ENCODE data around the gene SLC4A7. TPM values are rescaled to one million over a fixed set of nuclear protein-coding genes. Genes with fewer than 3 reads are reported as not detected.

The SLC4A7 gene
- total and polyA plus RNA-seq, 2 donors (not counting 1 experiment from before 2014, with no cell fraction given): 23.8 to 214 TPM

DNA sequence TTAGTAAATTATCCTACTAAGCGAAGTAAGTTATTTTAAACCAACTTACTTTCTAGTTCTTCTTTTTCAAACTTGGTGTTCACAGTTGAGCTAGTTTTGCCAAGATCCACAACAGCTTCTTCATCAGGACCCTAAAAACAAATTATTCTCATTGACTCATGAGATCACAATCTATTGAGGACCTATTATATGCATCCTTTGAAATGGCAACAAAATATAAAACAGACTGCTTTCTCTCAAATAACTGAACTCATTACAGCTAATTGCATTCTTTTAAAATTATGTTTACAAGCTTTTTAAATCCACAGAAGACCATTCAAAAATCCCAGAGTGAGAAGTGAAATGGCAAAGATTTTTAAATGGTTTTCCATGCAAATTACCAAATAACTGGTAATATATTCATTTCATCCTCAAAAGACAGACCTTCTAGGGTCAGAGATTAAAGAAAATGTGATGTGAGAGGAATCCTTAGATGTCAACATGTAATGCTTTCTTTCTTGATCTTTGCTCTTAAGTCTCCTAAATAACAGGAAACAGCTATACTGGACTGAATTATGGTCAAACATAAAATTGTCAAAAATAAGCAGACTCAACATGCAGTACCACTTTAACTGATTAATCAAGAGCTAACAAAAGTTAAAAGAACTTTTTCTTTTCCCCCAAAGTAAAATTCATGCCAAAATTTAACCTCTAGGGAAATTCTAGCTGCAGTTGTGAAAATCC lies 31.7 kb downstream of the SLC4A7 start:
- DNase-seq (ENCODE audit: low read depth in 2 of 2): no peak
- no peaks in the 10 kb centered on the region for H3K9me3 ChIP-seq (ENCODE audit: control insufficient read depth, insufficient read depth, low read depth, low read length)

GRCh38 chr3:27451842-27452241 lies 32.3 kb downstream of the SLC4A7 start:
- Histone ChIP-seq H4K20me1 (ENCODE audit: control insufficient read depth, extremely low read depth, insufficient read depth, low read length) (no peaks in the 10 kb centered on the region), H3K36me3 (ENCODE audit: control insufficient read depth, insufficient read depth, low read length) (no peaks in the 10 kb centered on the region), H3K9ac (ENCODE audit: insufficient read depth, low read length) (no peak overlapping the region), H3K4me3 (replicated peaks in 1 of 4; ENCODE audit: control extremely low read depth in 1 of 4, insufficient read depth in 1 of 4, low read depth in 3 of 4, low read length in 4 of 4) (no peak overlapping the region), H3K27me3 (ENCODE audit: control insufficient read depth, insufficient read depth, low read length) (no peaks in the 10 kb centered on the region), H3K27ac (ENCODE audit: insufficient read depth, low read length) (no peak overlapping the region), H3K79me2 (ENCODE audit: control insufficient read depth, insufficient read depth, low read length) (peaks cover 59% of the 10 kb centered on the region), H3K4me1 (ENCODE audit: control insufficient read depth, extremely low read depth, insufficient read depth, low read length) (peaks cover 3% of the 10 kb centered on the region), H3K4me2 (ENCODE audit: extremely low read depth, insufficient read depth, low read length) (no peak overlapping the region), H2AFZ (ENCODE audit: low read length) (no peak overlapping the region), H3K9me3 (ENCODE audit: control insufficient read depth, insufficient read depth, low read depth, low read length) (no peaks in the 10 kb centered on the region)
- no peak for DNase-seq (ENCODE audit: low read depth in 2 of 2)
- TF ChIP-seq, protein P1, sequence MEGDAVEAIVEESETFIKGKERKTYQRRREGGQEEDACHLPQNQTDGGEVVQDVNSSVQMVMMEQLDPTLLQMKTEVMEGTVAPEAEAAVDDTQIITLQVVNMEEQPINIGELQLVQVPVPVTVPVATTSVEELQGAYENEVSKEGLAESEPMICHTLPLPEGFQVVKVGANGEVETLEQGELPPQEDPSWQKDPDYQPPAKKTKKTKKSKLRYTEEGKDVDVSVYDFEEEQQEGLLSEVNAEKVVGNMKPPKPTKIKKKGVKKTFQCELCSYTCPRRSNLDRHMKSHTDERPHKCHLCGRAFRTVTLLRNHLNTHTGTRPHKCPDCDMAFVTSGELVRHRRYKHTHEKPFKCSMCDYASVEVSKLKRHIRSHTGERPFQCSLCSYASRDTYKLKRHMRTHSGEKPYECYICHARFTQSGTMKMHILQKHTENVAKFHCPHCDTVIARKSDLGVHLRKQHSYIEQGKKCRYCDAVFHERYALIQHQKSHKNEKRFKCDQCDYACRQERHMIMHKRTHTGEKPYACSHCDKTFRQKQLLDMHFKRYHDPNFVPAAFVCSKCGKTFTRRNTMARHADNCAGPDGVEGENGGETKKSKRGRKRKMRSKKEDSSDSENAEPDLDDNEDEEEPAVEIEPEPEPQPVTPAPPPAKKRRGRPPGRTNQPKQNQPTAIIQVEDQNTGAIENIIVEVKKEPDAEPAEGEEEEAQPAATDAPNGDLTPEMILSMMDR (conservative IDR thresholded peaks at IDR 0.05 in 1 of 2, IDR thresholded peaks at IDR 0.05 in 1 of 2; ENCODE audit: low read depth in 1 of 2, low read length in 2 of 2): no peak
- TF ChIP-seq EZH2 (IDR thresholded peaks at IDR 0.05; ENCODE audit: low read length, missing control alignments): no peak

More for the DNA sequence above, 31.7 kb downstream of the SLC4A7 start:
- no peak overlapping the region for H3K27ac ChIP-seq (ENCODE audit: insufficient read depth, low read length)
- no peaks in the 10 kb centered on the region for H3K36me3 ChIP-seq (ENCODE audit: control insufficient read depth, insufficient read depth, low read length)
- H3K4me3 ChIP-seq (replicated peaks in 1 of 4; ENCODE audit: control extremely low read depth in 1 of 4, insufficient read depth in 1 of 4, low read depth in 3 of 4, low read length in 4 of 4): no peak overlapping the region
- no peaks in the 10 kb centered on the region for H3K27me3 ChIP-seq (ENCODE audit: control insufficient read depth, insufficient read depth, low read length)
- TF ChIP-seq, protein P1 (conservative IDR thresholded peaks at IDR 0.05 in 1 of 2, IDR thresholded peaks at IDR 0.05 in 1 of 2; ENCODE audit: low read depth in 1 of 2, low read length in 2 of 2): no peak
- TF ChIP-seq EZH2 (IDR thresholded peaks at IDR 0.05; ENCODE audit: low read length, missing control alignments): no peak
- H3K4me1 ChIP-seq (ENCODE audit: control insufficient read depth, extremely low read depth, insufficient read depth, low read length): peaks cover 3% of the 10 kb centered on the region
- H3K9ac ChIP-seq (ENCODE audit: insufficient read depth, low read length): no peak overlapping the region
- H4K20me1 ChIP-seq (ENCODE audit: control insufficient read depth, extremely low read depth, insufficient read depth, low read length): no peaks in the 10 kb centered on the region
- no peak overlapping the region for H3K4me2 ChIP-seq (ENCODE audit: extremely low read depth, insufficient read depth, low read length)
- H2AFZ ChIP-seq (ENCODE audit: low read length): no peak overlapping the region
- peaks cover 66% of the 10 kb centered on the region for H3K79me2 ChIP-seq (ENCODE audit: control insufficient read depth, insufficient read depth, low read length)

DNA sequence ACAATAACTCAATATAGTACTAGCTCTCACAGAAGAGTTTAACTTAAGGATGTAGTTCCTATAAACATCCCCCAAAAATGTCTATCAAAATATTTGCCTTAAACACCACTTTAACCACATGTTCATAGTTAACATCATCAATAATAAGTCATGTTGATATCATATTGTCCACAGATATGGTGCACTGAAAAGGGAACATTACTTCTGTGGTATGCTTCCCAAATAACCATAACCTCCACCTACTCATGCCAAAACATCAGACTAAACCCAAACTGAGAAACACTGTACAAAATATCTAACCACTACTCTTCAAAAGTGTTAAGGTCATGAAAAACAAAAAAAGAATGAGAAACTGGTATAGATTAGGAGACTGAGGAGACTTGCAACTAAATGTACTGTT lies 32.9 kb downstream of the SLC4A7 start:
- TF ChIP-seq, protein P1 (conservative IDR thresholded peaks at IDR 0.05 in 1 of 2, IDR thresholded peaks at IDR 0.05 in 1 of 2; ENCODE audit: low read depth in 1 of 2, low read length in 2 of 2): no peak
- TF ChIP-seq EZH2 (IDR thresholded peaks at IDR 0.05; ENCODE audit: low read length, missing control alignments): no peak
- no peak overlapping the region for H3K27ac ChIP-seq (ENCODE audit: insufficient read depth, low read length)
- no peak overlapping the region for H3K4me2 ChIP-seq (ENCODE audit: extremely low read depth, insufficient read depth, low read length)
- H3K4me3 ChIP-seq (replicated peaks in 1 of 4; ENCODE audit: control extremely low read depth in 1 of 4, insufficient read depth in 1 of 4, low read depth in 3 of 4, low read length in 4 of 4): no peak overlapping the region
- H3K79me2 ChIP-seq (ENCODE audit: control insufficient read depth, insufficient read depth, low read length): peaks cover 53% of the 10 kb centered on the region
- no peaks in the 10 kb centered on the region for H3K36me3 ChIP-seq (ENCODE audit: control insufficient read depth, insufficient read depth, low read length)
- DNase-seq (ENCODE audit: low read depth in 2 of 2): peak in 1 of 2 donors; percentile 66
- no peaks in the 10 kb centered on the region for H4K20me1 ChIP-seq (ENCODE audit: control insufficient read depth, extremely low read depth, insufficient read depth, low read length)
- no peak overlapping the region for H2AFZ ChIP-seq (ENCODE audit: low read length)
- peaks cover 3% of the 10 kb centered on the region for H3K4me1 ChIP-seq (ENCODE audit: control insufficient read depth, extremely low read depth, insufficient read depth, low read length)
- no peak overlapping the region for H3K9ac ChIP-seq (ENCODE audit: insufficient read depth, low read length)
- no peaks in the 10 kb centered on the region for H3K27me3 ChIP-seq (ENCODE audit: control insufficient read depth, insufficient read depth, low read length)
- no peaks in the 10 kb centered on the region for H3K9me3 ChIP-seq (ENCODE audit: control insufficient read depth, insufficient read depth, low read depth, low read length)
